G401 (cell line): ENCODE measurements around the gene UBAC1. TPM values are rescaled to one million over a fixed set of nuclear protein-coding genes. Genes with fewer than 3 reads are reported as not detected.

Experiments
- DNase-seq: peaks from one replicate; pipeline ENCODE4 v3.0.0-alpha.2; 2015; ENCODE audit warnings: low spot score
- in situ Hi-C: cut with HindIII; loops from 2 replicates; pipeline ENCODE4 v1.10.0; 2016; ENCODE audit warnings: low sequenced_read_pairs, mixed read lengths
- total RNA-seq: library from RNA; depleted of rRNA; stranded (reverse); fragments of >200 nt; shearing (Covaris generic); gene quantifications from 2 replicates; pipeline ENCODE4 v1.2.3, GENCODE V29; 2014

UBAC1 gene
- total RNA-seq, 1 experiment from 2014 or later: 104 TPM

DNA sequence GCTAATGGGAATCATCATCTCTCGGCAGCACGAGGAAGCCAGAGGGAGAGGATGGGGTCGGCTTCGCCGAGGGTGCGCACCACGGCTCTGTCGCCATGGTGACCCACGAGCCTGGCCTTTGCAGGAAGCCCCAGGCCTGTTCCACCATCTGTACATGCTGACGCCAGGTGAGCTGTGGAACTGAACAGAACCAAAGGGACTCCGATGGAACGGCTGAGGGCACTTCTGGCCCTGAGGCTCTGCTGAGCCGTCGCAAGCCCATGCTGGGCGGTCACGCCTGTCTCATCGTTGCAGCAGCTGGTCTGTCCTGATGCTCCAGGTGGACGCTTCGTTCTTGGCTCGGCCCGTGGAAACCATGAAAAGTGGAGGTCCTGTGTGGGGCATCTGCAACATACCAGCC is 34.6 kb upstream of the UBAC1 start:
- no peak for DNase-seq
- in situ Hi-C loops: no loop called here

DNA sequence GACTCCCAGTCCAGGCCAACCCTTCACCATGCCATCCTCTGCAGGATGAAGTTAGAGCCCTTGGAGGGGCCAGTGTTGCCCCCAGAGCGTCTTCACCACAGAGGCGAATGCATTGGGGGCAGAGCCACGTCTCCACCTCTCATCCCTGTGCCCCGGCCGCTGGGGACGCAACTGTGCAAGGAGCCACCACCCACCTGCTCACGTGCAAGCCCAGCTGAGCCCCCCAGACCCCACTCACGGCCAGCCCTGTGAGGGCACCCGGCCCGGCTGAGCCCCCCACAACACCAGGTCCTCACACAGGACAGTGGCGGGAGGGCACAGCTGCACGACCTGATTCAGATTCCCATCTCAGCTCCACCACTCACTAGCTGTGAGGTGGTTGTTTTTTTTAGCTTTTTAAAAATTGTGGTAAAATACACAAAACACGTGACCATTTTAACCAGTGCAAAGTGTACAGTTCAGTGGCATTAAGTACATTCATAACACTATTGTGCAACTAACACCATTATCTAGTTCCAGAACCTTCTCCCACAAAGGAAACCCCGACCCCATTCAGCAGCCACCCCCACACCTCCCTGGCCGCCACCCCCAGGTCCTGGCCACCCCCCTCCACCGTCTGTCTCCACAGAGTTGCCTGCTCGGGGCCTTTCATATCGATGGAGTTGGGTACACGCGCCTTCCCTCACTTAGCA is 33.5 kb upstream of the UBAC1 start:
- DNase-seq: no peak

DNA sequence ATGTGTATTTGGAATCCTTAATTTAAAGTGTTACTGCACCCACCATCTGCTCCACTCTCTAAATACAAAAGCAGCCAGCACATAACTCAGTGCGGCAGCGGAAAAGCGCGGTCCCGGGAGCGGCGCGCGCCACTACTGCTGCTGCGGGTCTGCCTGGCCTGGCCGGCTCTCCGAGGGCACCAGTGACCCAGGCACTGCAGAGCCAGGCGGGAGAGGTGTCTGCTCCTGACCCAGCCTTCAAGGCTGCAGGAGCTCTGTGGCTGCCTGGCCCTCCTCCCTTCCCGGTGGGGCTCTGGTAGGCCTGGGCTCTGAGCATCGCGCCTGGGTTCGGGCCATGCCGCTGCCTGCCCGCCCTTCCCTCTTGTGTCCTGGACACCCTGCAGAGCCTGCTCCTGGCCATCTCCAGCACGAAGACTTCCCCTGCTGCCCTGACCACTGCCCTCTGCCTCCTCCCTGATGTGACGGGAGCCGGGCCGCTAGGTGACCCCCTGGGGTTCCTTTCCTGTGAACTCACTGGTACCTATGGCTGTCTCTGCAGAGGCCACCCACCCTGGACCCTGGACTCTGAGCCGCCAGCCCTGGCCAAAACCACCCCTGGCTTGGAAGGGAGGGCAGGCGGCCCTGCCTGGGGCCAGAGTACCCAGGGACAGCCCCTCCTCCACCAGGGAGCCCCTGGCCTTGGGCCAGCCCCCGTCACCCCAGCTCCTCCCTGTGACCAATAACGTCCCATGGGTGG is 32.8 kb upstream of the UBAC1 start:
- DNase-seq: no peak
- in situ Hi-C loops: no loop called here

More for the DNA sequence above, 33.5 kb upstream of the UBAC1 start:
- in situ Hi-C loops: no loop called here

DNA sequence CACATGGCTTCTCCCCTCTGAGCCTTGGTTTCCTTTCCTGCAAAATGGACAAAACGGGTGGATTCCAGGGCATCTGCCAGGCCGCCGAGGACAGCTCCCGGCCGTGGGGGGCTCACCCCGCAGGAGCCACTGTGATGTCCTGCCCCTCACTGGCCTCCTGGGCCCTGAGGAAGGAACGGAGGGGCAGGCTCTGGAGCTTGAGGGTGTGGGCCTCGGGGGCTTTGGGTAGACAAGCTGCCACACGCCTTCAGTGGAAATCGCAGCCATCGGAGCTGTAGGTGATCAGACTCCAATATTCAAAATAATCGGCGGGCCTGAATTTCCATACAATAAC is 32.2 kb upstream of the UBAC1 start:
- in situ Hi-C loops: no loop called here
- no peak for DNase-seq

DNA sequence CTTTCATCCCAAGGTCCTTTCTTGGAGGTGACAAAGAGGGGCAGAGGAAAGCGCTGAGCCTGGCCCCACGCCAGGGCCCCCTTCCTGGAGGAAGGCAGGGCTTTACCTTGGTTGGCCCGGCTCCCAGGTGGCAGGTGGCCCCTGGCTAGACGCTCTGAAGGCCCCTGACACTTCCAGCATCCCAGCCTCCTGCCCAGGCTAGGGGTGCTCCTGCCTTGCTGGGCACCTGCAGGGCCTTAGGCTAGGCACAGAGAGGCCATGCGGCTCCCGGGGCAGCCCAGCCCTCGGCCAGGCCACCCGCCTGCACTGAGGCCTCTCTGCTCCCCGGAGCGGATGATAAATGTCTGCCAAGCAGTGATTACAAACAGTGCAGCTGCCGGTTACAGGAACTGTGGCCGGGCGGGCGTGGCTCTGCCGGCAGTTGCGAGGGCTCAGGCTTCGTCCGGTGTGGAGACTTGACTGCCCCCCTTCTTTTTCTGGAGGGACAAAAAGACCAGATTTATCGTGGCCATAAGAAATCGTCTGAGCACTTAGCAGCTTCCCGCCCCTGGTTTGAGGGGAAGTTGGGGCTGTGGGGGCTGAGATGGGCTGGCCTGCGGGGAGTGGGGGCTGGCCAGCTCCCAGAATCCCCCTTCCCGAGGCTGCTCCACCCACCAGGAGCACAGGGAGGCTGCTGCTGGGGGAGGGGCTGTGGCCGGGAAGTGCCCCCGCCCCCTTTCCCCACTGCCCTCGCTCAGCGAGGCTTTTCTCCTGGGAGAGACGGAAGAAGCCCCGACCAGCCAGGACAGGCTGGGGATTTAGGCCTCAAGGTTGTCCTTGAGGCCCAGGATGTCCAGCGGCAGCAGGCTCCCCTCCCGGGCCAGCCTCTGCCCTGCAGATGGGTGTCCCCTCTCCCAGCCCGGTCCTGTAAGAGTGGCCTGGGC is 31.6 kb upstream of the UBAC1 start:
- no peak for DNase-seq
- in situ Hi-C loops: no loop called here

DNA sequence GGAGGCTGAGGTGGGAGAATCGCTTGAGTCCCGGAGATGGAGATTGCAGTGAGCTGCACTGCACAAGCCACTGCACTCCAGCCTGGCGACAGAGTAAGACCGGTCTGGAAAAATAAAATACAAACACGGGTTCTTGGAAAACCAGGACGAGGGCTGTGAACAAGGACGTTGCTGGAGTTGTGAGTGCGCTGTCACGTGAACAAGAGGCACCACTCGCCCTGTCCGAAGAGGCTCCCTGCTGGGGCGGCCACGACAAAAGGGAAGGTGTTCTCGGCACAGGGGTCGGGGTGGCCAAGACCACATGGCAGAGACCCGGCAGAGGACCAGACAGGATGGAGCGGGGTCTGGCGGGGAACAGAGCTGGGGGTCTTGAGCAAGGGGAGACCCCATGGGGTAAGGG is 30.6 kb upstream of the UBAC1 start:
- in situ Hi-C loops: no loop called here
- no peak for DNase-seq

DNA sequence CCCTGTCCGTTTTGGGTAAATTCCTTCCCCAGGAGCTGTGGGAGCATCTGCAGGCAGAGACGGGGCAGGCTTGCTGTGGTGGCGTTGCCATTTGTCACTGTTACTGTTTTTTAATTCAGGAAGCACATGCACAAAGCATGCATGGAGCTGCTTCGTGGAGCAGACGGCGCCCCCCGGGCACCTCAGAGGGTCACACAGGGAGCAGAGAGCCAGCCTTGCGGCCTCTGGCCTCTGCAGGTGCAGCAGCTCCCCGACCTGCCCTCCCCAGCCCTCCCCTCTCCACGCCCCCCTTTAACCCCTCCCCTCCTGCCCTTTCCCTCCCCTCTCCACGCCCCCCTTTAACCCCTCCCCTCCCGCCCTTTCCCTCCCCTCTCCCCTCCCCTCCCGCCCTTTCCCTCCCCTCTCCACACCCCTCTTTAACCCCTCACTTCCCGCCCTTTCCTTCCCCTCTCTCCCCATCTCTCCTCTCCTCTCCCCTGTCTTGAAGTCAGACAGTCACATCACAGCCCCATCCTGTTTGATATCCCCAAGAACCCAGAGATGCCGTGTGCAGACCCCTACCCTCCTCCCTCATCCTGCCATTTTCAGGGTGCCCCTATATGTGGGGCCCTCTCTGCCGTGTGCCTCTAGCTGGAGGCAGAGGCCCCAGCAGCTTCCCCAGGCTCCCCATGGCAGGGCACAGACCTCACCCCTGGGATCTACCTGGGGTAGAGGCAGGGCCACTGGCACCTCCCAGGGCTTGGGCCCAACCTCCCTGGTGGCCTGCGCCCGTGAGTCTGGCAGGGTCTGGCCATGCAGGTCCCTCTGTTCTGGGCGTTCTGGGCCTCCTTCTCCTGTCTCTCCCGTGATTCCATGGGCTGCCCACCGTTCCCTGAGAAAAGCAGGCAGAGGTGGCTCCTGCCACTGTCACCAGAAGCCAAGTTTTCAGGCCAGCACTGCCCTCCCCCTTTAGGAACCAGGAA is 29.6 kb upstream of the UBAC1 start:
- in situ Hi-C loops: no loop called here
- DNase-seq: peak; percentile 64

DNA sequence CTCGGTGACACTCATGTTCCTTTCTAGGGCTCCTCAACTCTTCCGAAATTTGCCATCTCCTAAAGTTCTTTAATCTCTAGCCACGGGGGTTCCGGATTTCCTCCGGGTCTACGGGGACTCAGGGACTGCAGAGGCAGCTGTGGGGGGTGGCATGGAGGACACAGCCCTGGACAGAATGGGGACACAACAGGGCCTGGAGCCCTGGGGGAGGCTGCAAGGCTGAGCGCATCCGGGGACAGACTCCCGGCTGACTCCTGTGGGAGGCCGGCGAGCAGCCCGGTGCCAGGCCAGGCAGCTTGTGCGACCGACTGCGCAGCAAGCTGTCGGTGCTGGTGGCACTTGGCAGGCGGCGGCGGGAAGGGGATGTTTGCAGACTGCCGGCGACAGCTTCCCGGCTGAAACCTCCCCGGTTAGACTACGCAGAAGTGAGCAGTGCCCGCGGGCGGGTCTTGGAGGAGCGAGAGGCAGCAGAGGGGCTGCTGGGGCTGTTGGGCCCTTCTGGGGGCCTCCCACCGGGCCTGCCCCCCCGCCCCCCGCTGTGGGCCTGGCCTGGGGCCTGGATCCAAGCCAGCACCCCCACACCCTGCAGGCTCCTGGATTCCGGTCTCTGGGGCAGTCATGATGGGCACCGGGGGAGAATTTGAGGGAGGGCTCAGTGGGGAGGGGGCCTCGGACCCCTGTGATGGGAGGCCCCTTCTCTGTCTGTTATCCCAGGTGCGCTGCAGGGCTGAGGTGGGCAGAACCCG is 28.7 kb upstream of the UBAC1 start:
- peak; percentile 91 for DNase-seq
- in situ Hi-C loops: no loop called here

DNA sequence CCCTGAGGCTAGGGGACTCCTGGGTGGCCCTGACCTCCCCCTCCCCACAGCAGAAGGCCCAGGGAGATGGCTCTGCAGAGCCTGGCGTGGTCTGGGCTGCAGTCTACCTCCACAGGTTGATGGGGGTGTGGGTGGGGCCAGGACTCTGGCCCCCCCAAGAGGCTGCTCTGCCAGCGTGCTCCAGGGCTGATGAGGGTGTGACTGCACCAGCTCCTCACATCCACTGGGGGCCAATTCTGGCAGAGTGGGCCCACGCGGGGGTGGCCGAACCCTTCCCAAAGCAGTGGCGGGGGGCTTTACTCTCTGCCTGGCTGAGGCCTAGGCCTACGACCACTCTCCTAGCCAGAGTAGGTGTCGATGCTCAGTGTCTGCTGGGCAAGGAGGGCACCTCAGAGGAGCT is 28.0 kb upstream of the UBAC1 start:
- in situ Hi-C loops: no loop called here
- DNase-seq: no peak

DNA sequence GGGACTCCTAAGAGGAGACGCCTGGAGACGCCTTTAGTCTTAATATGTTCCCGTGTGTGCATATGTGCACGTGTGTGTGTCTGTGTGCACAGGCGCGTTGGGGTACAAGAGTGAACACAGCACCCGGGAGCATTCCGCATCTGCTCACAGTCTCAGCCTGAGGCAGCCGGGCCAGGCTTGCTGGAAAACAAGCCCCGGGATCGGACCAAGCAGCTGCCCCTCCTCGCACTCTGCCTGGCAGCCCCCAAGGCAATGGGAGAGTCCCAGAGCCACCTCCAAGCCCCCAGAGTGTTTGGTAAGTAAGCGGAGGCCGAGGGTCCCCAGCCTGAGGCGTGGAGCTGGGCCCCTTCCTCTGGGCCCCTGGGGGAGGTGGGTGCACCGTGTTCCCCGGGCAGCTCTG is 27.3 kb upstream of the UBAC1 start:
- in situ Hi-C loops: no loop called here
- DNase-seq: no peak

DNA sequence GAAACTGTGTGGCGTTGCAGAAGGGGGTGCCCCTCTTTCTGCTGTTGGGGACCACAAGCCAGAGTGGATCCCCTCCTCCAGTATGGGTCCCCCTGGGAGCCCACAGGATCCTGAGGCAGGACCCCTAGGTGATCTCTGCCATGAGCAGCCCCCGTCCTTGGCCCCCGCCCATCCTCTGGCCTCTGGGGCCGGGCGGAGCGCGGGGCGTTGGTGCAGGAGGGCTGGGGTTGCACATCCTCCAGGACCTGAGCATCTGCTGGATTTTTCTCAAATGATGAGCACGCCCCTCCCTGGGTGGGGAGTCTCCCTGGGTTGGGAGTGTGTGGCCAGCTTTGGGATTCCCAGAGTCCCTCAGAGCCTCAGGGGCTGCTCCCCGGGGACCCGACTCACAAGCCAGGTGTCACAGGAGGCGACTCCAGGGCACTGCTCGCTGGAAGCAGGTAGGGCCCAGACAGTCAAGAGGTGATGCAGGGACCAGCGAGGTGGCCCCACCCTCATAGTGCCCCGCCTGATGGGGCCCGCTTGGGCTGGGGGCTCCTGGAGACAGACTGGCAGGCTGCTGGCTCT is 26.7 kb upstream of the UBAC1 start:
- in situ Hi-C loops: no loop called here
- no peak for DNase-seq

DNA sequence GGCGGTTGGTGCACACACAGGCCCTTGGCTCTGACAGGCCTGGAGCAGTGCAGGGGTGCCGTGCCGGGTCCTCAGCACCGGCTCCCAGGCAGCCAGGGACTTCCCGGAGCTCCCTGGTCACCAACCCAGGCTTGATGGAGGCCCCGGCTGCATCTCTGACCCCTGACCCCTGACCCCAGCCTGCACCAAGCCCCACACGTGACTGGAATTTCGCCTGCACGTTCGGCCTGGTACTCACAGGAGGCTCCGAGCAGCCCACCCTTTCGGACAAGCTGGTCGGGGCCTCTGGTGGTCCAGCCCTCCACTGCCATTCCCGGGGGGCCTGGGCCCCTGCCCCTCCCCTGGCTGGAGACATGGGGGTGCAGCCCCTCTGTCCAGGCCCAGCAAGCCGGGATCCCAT is 25.4 kb upstream of the UBAC1 start:
- DNase-seq: no peak
- in situ Hi-C loops: no loop called here

DNA sequence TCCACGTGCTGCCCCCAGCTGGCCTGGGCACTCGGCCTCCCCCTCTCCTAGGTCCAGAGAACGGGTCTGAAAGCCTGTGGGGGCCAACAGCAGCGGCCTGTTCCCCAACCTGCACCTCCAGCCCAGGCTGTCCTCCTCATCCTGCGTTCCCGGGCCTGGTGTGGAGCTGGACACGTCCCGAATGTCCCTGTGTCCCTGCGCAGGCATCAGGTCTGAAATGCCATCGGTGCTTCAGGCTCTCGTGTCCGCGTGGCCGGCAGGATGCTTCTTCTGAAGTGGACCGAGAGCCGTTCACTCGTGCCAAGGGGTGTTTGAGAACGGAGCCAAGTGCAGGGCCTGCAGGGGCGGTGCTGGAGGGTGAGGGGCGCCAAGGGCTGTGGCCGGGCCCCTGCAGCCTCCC is 24.7 kb upstream of the UBAC1 start:
- in situ Hi-C loops: no loop called here

DNA sequence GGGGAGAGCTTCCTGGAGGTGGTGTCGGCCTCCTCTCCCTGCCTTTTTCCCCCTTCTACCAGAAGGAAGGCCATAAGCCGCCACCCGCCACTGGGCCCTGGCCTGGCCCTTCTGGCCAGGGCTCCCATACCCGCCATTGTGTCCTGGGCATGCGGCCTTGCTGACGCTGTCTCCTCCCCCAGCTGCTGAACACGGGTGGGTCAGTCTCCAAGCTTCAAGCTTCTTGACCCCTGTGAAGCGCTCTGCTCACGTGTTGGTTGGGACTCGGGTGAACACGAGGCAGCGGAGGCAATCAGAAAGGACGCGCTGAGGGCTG is 24.2 kb upstream of the UBAC1 start:
- in situ Hi-C loops: no loop called here

More for the DNA sequence above, 24.7 kb upstream of the UBAC1 start:
- DNase-seq: no peak

DNA sequence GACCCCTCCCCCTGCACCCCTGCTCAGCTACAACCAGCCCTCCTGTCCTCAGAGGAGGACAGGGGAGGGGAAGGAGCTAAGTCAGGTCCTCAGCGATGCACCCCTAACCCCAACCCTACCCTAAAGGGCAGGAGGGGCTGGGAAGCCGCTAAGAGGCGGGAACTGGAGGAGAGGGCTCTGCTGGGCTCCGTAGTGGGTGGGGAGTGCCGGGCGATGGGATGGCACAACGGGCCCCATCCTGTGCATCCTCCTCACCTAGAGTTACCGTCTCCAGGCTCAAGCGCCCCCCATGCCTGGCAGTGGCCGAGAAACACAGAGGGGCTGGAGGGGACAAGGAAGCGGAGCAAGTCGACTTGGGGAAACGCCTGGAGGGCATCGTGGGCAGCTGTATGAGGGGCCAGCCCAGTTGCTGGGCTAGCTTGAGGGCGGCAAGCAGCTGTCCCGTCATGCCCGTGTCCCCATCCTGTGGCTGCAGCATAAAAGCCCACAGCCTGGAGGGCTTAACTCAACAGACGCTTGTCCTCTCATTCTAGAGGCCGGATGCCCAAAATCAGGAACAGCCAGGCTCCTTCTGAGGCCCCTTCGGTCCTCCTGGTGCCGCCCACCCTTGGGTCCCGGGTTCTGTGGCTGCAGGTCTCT is 23.0 kb upstream of the UBAC1 start:
- no peak for DNase-seq
- in situ Hi-C loops: no loop called here

More for the DNA sequence above, 24.2 kb upstream of the UBAC1 start:
- no peak for DNase-seq

DNA sequence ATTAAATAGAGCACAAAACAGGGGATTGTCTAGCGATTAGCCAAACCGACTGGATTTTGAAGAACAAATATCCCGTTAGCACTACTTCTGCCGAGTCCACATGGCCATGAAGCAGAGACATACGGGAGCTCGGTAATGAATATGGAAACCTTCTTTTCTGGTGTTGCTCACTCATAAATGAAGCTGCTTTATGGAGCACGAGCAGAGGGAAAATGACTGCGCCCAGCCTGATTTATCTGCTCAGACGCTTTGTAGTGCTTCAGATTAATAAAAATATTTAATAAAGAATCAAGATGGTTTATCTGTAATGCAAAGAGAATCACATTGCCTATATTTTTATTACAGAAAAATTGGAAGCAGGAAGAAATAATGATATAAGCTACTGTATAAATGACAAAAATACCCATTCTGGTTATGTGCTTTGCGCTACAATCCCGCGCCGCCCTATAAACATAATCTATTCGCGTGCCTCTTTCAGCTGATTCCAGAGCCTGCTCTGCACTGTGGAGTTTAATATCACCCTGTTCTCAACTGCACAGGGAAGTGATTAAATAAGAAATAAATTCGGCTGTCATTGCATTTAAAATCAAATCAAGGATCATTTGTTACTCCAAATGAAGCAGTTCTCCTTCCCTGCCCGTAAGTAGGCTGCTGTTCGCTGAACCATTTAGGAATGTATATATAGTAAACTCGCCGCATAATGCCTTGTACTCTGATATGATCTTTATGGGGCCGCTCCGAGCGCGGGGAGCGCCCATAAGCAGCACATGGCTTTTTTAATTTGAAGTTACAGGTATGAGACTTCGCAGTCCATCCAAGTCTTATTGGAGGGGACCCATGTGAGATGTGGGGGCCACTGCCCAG is 22.3 kb upstream of the UBAC1 start:
- in situ Hi-C loops: no loop called here
- DNase-seq: no peak
